CD14-positive monocyte (primary cell): ENCODE data around the gene UNC93A. TPM values are rescaled to one million over a fixed set of nuclear protein-coding genes. Genes with fewer than 3 reads are reported as not detected.
"Not testable (repeated sequence)": the region's sequence is repeated elsewhere in the genome, so short reads cannot be mapped to it uniquely, and the experiment has no call there.

Experiments
- DNase-seq, 3 donors: peaks; one replicate each; pipeline ENCODE4 v3.0.0-alpha.2; 2011 to 2022
- H2AFZ ChIP-seq: 2 replicates; pipeline ENCODE4 v1.6.0; 2012; ENCODE audit warnings: mild to moderate bottlenecking, low read depth, low read length, inconsistent platforms; ENCODE audit not compliant: insufficient read depth, poor library complexity, severe bottlenecking
- H3K27ac ChIP-seq, 2 donors: 1 replicate in 1 of 2; 2 replicates in 1 of 2; pipeline ENCODE4 v1.5.1; 2012 to 2013; ENCODE audit warnings: low read length in 2 of 2, control low read depth in 1 of 2, inconsistent platforms in 1 of 2, low read depth in 1 of 2, mild to moderate bottlenecking in 1 of 2
- H3K27me3 ChIP-seq, 2 donors: one replicate each; pipeline versions ENCODE4 v1.6.0 to v1.6.1; 2011 to 2013; ENCODE audit warnings: low read length in 2 of 2; ENCODE audit not compliant: control insufficient read depth in 2 of 2, insufficient read depth in 2 of 2
- H3K36me3 ChIP-seq, 2 donors: replicated peaks in 1 of 2; 1 replicate in 1 of 2; 2 replicates in 1 of 2; pipeline versions ENCODE4 v1.5.1 to v1.6.1; 2012 to 2013; ENCODE audit warnings: low read length in 2 of 2, control low read depth in 1 of 2, inconsistent platforms in 1 of 2, mild to moderate bottlenecking in 1 of 2; ENCODE audit not compliant: insufficient read depth in 2 of 2, control insufficient read depth in 1 of 2
- H3K4me1 ChIP-seq, 2 donors: 1 replicate in 1 of 2; 2 replicates in 1 of 2; pipeline versions ENCODE4 v1.5.1 to v1.6.1; 2012 to 2013; ENCODE audit warnings: low read length in 2 of 2, control low read depth in 1 of 2, inconsistent platforms in 1 of 2, mild to moderate bottlenecking in 1 of 2, moderate library complexity in 1 of 2; ENCODE audit not compliant: insufficient read depth in 2 of 2, control insufficient read depth in 1 of 2
- H3K4me2 ChIP-seq: replicated peaks from 2 replicates; pipeline ENCODE3; 2012; ENCODE audit warnings: low read length, moderate library complexity, mild to moderate bottlenecking; ENCODE audit not compliant: poor library complexity, severe bottlenecking; ENCODE audit errors: extremely low read depth
- H3K4me3 ChIP-seq, 3 experiments: fragments of 200-600 bp in 1 of 3; sonication (generic) in 1 of 3; replicated peaks in 1 of 3; 1 replicate in 2 of 3; 2 replicates in 1 of 3; pipeline ENCODE4 v1.5.1; 2011 to 2013; ENCODE audit warnings: low read length in 3 of 3, mild to moderate bottlenecking in 3 of 3, control low read depth in 2 of 3, low read depth in 2 of 3, inconsistent platforms in 1 of 3, moderate library complexity in 1 of 3
- H3K79me2 ChIP-seq: 2 replicates; pipeline ENCODE4 v1.6.0; 2012; ENCODE audit warnings: mild to moderate bottlenecking, control low read depth, inconsistent platforms, low read length, moderate library complexity; ENCODE audit not compliant: insufficient read depth
- H3K9ac ChIP-seq: 2 replicates; pipeline ENCODE4 v1.6.0; 2017; ENCODE audit warnings: low read length, mild to moderate bottlenecking; ENCODE audit not compliant: insufficient read depth, poor library complexity, severe bottlenecking
- H3K9me3 ChIP-seq, 2 donors: replicated peaks in 1 of 2; 1 replicate in 1 of 2; 2 replicates in 1 of 2; pipeline versions ENCODE4 v1.5.1 to v1.6.1; 2012 to 2013; ENCODE audit warnings: low read length in 2 of 2, control low read depth in 1 of 2; ENCODE audit not compliant: control insufficient read depth in 1 of 2, insufficient read depth in 1 of 2
- H4K20me1 ChIP-seq: 2 replicates; pipeline ENCODE4 v1.6.0; 2012; ENCODE audit warnings: mild to moderate bottlenecking, low read length, control low read depth, moderate library complexity; ENCODE audit not compliant: insufficient read depth
- H3K27ac Mint-ChIP-seq, 7 donors: one replicate each; pipeline ENCODE4 v1.8.0; 2020; ENCODE audit warnings: mild to moderate bottlenecking in 7 of 7, mixed read lengths in 7 of 7, moderate library complexity in 6 of 7, inconsistent platforms in 2 of 7
- H3K27me3 Mint-ChIP-seq, 3 donors: one replicate each; pipeline ENCODE4 v1.8.0; 2021 to 2022; ENCODE audit warnings: low read depth in 3 of 3, mild to moderate bottlenecking in 3 of 3, mixed read lengths in 3 of 3, moderate library complexity in 3 of 3, inconsistent platforms in 1 of 3
- H3K36me3 Mint-ChIP-seq, 2 donors: one replicate each; pipeline ENCODE4 v1.8.0; 2020; ENCODE audit warnings: mixed read lengths in 2 of 2, inconsistent platforms in 1 of 2, mild to moderate bottlenecking in 1 of 2
- H3K4me1 Mint-ChIP-seq: one replicate; pipeline ENCODE4 v1.8.0; 2020; ENCODE audit warnings: mild to moderate bottlenecking, mixed read lengths
- H3K4me3 Mint-ChIP-seq, 2 donors: one replicate each; pipeline ENCODE4 v1.8.0; 2020; ENCODE audit warnings: mild to moderate bottlenecking in 2 of 2, mixed read lengths in 2 of 2, moderate library complexity in 1 of 2
- H3K9me3 Mint-ChIP-seq, 7 donors: one replicate each; pipeline ENCODE4 v1.8.0; 2020 to 2022; ENCODE audit warnings: mixed read lengths in 7 of 7, mild to moderate bottlenecking in 6 of 7, moderate library complexity in 6 of 7, inconsistent platforms in 2 of 7
- WGBS: methylation state at CpG from one replicate; pipeline ENCODE4 v1.1.5; 2013; ENCODE audit warnings: missing lambda C conversion rate; ENCODE audit not compliant: insufficient coverage; 5-methylcytosine and 5-hydroxymethylcytosine counted together
- intact Hi-C, 2 donors: fragments of 100-400 bp; cut with micrococcal nuclease; formaldehyde crosslinking; loops; one replicate each; pipeline versions ENCODE4 v1.15.0 to v1.15.1; 2023
- polyA plus RNA-seq, 3 donors: library from polyadenylated mRNA; depleted of rRNA in 1 of 3; unstranded in 2 of 3; stranded (reverse) in 1 of 3; fragments of 300-500 nt in 2 of 3; fragments of >200 nt in 1 of 3; fragmentation: Illumina TruSeq in 2 of 3; gene quantifications; 1 replicate in 2 of 3; 2 replicates in 1 of 3; pipeline ENCODE4 v1.2.3, GENCODE V29; 2012 to 2021
- TF ChIP-seq, protein P1 (sequence below): fragments of 200-600 bp; IDR thresholded peaks from one replicate; pipeline ENCODE4 v1.8.0; 2022; ENCODE audit warnings: antibody characterized with exemption, mild to moderate bottlenecking

Gene UNC93A
- polyA plus RNA-seq, 3 donors, result not detected

DNA sequence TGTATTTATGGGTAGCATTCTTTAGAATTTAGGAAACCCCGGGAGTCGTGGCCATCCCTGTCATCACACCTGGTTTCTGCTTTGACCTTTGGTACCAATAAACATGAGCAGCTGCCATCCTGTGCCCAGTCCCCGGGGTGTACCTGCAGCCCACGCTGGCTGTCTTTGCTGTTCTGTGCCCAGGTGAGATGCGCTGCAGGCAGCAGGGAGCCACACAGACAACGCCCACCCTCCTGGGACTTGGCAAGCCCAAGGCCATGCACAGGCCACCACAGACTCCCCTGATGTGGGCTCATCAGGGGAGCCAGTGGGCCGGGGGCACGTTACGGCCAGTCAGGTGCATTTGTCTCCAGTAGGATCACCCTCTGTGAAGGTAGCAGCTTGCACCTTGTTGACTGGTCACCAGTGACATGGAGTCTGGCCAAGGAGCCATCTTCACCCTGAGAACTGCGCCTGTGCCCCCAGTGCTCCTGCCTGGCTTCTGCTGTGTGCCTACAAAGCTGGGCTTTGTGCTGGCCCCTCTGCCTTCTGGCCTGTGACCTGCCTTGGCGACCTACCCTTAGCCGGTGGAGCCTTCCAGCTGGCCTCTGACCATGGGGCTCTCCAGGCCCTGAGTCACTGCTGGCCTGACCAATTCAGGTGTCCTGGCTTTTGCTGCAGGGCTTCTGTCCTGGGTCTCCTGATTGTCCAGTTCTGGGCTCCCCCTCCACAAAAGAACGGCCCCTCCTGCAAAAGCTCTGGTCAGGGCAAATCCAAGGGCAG, 14.2 kb upstream of the UNC93A start:
- no peak overlapping the region for H3K27ac ChIP-seq
- H3K4me1 ChIP-seq, result no peaks in the 10 kb centered on the region
- H3K4me3 ChIP-seq, result no peak overlapping the region
- no peaks in the 10 kb centered on the region for H3K27me3 ChIP-seq
- Mint-ChIP-seq H3K27ac (no peak overlapping the region), H3K4me1 (no peaks in the 10 kb centered on the region), H3K27me3 (peaks cover 8 to 10% (median 9%) of the 10 kb centered on the region in 3 donors), H3K36me3 (no peaks in the 10 kb centered on the region), H3K9me3 (no peaks in the 10 kb centered on the region), H3K4me3 (no peak overlapping the region)
- no peaks in the 10 kb centered on the region for H4K20me1 ChIP-seq
- no peak overlapping the region for H2AFZ ChIP-seq
- DNase-seq, result no peak
- no peaks in the 10 kb centered on the region for H3K79me2 ChIP-seq
- intact Hi-C loops, result no loop called here
- 95% methylated on average over 13 of the region's 13 CpGs for WGBS
- H3K9me3 ChIP-seq, result no peaks in the 10 kb centered on the region
- H3K9ac ChIP-seq, result no peak overlapping the region
- H3K4me2 ChIP-seq, result no peak overlapping the region
- no peaks in the 10 kb centered on the region for H3K36me3 ChIP-seq
- TF ChIP-seq, protein P1, sequence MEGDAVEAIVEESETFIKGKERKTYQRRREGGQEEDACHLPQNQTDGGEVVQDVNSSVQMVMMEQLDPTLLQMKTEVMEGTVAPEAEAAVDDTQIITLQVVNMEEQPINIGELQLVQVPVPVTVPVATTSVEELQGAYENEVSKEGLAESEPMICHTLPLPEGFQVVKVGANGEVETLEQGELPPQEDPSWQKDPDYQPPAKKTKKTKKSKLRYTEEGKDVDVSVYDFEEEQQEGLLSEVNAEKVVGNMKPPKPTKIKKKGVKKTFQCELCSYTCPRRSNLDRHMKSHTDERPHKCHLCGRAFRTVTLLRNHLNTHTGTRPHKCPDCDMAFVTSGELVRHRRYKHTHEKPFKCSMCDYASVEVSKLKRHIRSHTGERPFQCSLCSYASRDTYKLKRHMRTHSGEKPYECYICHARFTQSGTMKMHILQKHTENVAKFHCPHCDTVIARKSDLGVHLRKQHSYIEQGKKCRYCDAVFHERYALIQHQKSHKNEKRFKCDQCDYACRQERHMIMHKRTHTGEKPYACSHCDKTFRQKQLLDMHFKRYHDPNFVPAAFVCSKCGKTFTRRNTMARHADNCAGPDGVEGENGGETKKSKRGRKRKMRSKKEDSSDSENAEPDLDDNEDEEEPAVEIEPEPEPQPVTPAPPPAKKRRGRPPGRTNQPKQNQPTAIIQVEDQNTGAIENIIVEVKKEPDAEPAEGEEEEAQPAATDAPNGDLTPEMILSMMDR, result no peak

DNA sequence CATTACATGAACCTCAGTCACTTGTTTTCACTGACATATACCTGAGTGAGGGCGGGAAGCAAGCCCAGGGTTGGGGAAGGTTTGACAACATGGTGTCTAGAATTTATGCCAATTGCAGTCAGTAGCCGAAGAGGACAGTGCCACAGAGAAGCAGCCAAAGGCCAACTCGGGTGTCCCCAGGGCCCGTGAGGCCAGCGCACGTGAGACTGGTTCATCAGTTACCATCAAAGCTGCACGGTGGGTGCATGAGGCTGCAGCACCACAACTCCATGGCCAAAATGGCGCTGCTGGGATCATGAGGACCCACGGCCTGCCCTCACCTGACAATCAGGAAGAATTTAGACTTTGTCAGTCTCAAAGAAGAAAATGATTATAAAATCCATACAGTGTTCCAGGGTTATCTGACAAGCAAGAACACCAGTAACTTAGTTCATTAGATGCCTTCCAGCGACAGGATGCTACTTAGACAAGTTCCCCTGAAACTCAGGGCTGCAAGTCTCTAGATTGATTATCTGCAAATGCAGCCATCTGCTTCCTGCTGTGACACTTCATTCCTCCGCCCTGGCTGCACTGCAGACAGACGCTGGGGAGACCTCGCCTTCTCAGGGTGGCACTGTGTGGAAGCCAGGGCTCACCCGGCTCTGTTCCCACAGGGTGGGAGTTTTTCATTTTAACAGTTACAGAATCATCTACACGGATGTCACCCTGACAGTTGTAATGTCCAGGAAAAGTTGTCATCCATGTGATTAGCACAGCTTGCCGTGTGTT, 12.8 kb upstream of the UNC93A start:
- H3K4me3 Mint-ChIP-seq, H3K9ac ChIP-seq, H3K36me3 Mint-ChIP-seq, H3K4me1 Mint-ChIP-seq, H3K27ac ChIP-seq, H3K4me3 ChIP-seq, DNase-seq, H3K36me3 ChIP-seq, intact Hi-C loops, H3K4me2 ChIP-seq, H4K20me1 ChIP-seq, H3K27ac Mint-ChIP-seq, H2AFZ ChIP-seq, H3K9me3 Mint-ChIP-seq, H3K9me3 ChIP-seq, H3K4me1 ChIP-seq, H3K27me3 ChIP-seq, H3K79me2 ChIP-seq: not testable (repeated sequence)
- peaks cover 8 to 10% (median 8%) of the 10 kb centered on the region in 3 donors for H3K27me3 Mint-ChIP-seq
- WGBS, result 88% methylated on average over 8 of the region's 16 CpGs
